ENCODE measurements around the gene LURAP1L. TPM values are rescaled to one million over a fixed set of nuclear protein-coding genes. Genes with fewer than 3 reads are reported as not detected.

Gene LURAP1L
- total RNA-seq, 1 donor from 2014 or later = 2.6 TPM

DNA sequence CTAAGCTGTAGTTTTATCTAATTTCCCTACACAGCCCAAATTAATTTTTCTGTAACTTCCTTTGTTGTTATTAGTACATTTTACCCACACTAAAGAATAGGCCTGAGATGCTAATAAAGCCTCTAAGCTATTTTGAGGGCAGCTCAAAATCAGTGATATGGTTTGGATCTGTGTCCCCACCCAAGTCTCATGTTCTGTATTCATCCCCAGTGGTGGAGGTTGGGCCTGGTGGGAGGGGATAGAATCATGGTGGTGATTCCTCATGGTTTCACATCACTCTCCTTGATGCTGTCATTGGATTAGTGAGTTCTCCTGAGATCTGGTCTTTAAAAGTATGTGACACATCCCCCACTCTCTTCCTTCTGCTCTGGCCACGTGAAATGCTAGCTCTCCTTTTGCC is 27.3 kb downstream of the LURAP1L start:
- no peak for DNase-seq (ENCODE audit: low spot score)
- intact Hi-C loops (cut with DNase I) = no loop called here

DNA sequence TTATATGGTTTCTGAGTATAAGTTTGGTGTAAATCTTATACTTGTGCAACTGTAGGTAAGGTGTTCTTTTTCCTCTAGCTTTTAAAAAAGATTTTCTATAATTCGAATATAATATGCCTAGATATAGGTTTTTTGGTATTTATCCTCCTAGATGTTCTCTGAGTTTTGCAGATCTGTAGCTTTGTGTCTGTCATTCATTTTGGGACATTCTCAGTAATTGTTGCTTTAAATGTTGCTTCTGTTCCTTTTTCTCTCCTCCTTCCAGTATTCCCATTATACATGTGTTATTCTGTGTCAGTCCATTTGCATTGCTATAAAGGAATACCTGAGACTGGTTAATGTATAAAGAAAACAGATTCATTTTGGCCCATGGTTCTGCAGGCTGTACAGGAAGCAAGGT is 33.7 kb downstream of the LURAP1L start:
- no peak for DNase-seq (ENCODE audit: low spot score)
- intact Hi-C loops (cut with DNase I) = no loop called here

DNA sequence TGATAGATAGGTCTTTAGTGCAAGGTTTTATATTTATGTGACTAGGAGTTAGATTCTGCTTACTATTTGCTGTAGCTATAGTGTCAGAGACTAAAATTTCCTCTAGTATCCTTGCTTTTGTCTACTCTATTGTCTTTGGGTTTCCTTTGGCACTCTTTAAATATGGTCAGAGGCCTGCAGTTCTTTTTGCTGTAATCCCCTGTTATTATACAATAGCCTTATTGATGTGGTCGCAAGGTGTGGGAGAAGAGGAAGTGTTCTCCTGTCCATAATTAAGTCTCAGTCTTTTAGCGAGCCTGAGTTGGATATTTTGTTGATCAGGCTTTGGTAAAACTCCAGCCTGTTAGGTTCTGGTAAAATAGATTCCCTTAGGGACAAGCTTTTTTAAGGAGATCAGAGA is 34.9 kb downstream of the LURAP1L start:
- no peak for DNase-seq (ENCODE audit: low spot score)
- intact Hi-C loops (cut with DNase I) = no loop called here

DNA sequence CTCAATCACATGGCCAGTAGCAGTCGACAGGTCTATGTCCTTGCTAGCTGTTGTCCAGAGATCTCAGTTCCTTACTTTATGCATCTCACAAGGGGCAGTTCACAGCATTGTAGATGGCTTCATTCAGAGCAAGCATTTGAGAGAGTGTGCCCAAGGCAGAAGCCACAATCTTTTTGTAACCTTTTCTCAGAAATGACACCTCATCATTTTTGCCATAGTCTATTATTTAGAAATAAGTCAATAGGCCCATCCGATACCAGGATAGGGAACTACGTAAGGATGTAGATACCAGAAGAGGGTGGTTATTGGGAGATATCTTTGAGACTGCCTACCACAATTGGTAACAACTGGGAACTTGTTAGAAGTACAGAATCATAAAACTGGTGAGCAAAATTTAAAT is 37.1 kb downstream of the LURAP1L start:
- intact Hi-C loops (cut with DNase I) = no loop called here

DNA sequence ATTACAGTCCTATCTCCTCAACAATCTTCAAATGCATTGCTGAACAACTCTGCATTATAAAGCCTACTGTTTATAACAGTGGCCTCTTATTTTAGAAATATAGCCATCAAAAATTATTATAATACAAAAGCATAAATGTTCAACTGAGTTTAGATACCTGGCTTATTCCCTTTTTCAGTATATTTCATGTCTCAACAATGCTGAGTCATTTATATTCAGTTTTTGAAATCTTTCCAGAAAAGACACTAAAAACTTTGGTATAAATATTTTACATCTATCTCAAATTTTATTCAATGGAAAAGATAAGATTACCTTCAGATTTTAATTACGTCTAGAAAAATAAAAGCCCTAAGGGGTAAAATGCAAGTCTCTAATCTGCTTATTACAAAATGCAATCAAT is 37.9 kb downstream of the LURAP1L start:
- intact Hi-C loops (cut with DNase I) = no loop called here
- no peak for DNase-seq (ENCODE audit: low spot score)

More for the DNA sequence above, 37.1 kb downstream of the LURAP1L start:
- no peak for DNase-seq (ENCODE audit: low spot score)

DNA sequence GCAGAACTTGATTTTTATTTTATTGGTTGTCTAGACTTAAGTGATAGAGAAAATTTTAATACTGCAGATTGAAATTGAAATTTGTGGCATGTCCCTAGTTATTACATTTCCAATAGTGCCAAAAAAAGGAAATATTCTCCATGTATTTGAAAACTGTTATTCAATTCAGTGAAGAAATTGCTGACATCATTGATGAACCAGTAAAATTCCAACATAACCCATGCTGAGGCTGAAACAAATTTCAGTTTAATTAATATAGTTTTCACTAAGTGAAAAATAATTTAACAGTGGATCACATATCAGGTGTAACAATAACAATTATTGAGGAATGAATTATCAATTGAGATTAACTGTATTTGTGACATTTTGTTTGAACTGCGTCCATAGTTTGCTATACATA is 38.7 kb downstream of the LURAP1L start:
- intact Hi-C loops (cut with DNase I) = no loop called here
- no peak for DNase-seq (ENCODE audit: low spot score)

DNA sequence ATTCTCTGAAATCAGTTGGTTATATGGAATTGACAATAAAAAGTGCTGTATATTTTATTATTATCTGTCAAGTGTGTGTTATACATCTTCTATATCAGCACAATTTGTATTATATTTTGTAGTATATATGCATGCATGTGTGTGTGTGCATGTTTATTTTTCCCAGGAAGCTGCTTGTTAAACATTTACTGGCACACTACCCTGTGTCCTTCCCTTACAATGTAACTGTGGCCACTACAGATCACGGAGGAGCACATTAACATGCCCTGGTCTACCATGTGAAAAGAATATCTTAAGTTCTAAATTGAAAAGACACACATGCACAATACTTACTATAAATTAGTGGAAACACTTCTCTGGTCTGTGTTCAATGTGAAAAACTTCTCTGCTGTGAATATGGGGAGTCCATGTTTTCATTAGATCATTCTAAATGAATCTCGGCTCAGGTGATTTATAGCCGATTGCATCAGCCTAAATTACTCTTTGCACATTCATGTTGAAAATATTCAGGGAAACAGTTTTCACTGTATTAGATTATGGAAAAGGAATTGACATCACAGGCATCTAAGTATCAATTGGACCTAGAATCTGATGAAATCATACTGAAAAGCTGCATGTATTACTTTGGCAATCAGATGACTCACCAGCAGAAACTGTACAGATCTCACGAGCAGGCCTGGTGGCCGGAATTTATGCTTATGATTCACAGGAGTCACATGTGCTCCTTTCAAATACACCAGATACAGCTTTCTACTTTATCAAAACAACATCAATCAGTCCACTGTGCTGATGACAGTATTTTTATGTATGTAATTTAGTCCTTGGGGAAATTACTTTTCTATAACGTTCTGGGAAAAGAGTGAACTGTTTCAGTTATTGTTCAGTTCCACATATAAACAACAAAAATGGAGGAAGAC is 39.4 kb downstream of the LURAP1L start:
- no peak for DNase-seq (ENCODE audit: low spot score)
- intact Hi-C loops (cut with DNase I) = loop anchor here (2.0 kb wide), 1 partner anchor 37 kb away; no protein-coding TSS in a partner anchor

DNA sequence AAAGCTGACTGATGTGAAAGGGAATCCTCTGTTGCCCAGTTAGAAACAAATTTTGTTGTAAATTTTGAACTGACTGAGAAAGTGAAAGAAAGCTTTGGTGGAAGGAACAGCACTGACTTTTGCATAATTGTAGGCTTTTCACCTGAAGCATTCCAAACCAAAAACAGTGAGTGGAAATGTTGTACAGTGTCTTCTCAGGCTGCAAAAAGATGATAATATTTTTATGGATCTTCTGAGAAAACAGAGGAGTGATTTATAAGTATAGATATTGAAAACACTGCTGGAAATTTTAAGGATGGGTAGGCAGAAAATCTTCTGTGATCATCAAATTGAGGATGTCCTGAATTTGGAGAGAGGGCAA is 40.0 kb downstream of the LURAP1L start:
- intact Hi-C loops (cut with DNase I) = loop anchor here (2.0 to 5.0 kb wide), 2 partner anchors 38 to 47 kb away; no protein-coding TSS in a partner anchor

DNA sequence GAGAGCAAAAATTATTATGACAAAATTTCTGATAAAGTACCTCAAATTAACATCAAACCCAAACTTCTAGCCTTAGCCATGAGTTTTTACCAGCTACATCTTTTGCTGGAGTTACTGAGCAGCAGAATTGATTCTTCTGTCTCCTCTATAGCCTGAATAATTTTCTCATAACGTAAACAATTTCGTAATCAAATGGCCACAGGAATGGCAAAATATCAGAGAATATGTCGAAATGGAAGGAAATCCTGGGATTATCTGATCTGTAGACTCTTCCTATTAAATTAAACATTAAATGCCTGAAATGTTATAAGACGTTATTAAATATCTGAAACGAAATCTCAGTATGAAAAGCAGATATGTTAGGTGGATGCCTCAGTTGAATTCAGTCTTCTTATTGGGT is 41.1 kb downstream of the LURAP1L start:
- intact Hi-C loops (cut with DNase I) = loop anchor here (2.0 to 5.0 kb wide), 2 partner anchors 39 to 46 kb away; no protein-coding TSS in a partner anchor
- no peak for DNase-seq (ENCODE audit: low spot score)

More for the DNA sequence above, 40.0 kb downstream of the LURAP1L start:
- DNase-seq (ENCODE audit: low spot score) = no peak

DNA sequence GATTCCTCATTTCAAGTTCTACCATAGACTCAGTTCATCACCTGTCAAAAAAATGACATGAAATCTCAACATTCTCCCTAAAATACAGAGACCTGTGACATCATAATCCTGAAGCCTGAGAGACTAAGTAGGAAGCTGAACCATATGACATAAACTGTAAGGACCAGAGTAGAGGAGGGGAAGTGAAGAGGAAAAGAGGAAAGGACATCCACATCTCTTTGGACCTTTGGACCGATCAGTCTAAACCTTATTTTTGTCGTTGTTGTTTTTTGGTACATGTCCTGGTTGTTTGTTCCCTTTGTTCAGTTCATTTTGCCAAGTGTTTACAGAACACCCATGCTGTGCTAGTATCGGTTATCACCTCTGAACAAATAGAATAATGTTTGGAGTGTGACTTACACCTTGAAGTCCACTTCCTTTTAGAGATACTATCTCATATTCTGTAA is 41.9 kb downstream of the LURAP1L start:
- intact Hi-C loops (cut with DNase I) = loop anchor here (5.0 kb wide), 1 partner anchor 46 kb away; no protein-coding TSS in a partner anchor
- no peak for DNase-seq (ENCODE audit: low spot score)

DNA sequence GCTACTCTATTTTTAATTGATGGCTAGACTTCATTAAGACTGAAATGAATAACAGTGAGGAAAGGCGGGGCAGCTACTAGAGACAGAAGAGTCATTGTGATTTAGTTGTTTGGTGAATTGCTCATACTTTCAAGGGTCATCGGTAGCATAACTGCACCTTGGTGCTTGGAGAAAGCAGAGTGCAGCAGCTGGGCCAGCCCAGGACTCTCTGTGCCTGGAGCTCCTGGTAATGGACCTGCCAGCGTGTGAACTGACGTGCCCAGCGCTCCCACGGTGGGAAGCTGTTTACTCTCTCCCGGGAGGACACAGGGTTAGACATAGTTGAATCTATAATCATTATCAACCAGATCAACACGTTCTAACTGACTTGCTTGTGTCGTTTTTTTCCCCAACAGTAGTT is 42.9 kb downstream of the LURAP1L start:
- intact Hi-C loops (cut with DNase I) = loop anchor here (5.0 kb wide), 1 partner anchor 45 kb away; no protein-coding TSS in a partner anchor
- DNase-seq (ENCODE audit: low spot score) = no peak

DNA sequence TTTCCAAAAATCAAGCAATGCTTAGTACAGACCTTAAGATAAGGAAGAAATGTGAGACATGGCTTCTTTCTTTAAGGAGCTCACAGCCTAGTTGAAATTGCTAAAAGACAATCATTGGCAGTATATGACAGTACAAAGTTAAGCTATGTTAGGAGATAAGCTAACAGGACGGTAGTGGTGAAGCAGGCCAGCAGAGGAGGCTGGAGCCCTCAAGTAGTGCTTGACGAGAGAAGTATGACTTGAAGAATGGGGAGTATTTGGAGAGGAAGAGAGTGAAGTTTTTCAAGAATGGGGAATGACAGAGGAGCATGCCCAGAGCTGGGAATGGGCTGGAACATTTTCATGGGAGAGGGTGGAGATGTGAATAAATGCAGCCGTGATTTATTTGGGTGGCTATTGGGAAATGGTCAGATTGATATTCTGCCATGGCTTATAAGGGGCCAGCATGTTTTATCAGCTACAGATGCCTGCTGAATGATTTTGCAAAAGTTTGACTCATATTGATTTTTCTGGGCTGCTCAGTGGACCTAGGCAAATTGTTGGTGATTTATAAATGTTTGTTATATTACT is 43.7 kb downstream of the LURAP1L start:
- DNase-seq (ENCODE audit: low spot score) = no peak
- intact Hi-C loops (cut with DNase I) = loop anchor here (5.0 kb wide), 1 partner anchor 44 kb away; no protein-coding TSS in a partner anchor

DNA sequence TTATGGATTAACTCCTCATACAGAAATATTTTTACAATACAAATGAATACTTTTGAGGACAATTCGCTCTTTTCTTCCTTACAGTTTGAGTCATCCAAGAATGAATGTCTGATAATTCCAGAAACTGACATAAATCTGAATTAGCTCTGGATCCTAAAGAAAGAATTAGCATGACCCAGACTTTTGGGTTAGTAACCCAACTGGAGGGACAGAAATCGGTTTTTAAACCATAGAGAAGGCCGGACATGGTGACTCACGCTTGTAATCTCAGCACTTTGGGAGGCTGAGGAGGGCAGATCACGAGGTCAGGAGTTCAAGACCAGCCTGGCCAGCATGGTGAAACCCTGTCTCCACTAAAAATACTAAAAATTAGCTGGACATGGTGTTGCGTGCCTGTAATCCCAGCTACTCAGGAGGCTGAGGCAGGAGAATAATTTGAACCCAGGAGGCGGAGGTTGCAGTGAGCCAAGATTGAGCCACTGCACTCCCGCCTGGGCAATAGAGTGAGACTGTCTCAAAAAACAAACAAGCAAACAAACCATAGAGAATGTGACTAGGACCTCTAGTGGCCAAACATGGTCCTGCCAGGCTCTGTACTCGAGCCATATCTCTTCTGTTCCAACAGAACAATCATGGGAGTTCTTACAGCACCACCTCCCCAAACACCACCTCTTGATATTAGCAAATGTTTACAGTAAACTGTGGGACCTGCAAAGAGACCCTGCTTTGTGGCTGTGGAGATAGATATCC is 44.8 kb downstream of the LURAP1L start:
- intact Hi-C loops (cut with DNase I) = loop anchor here (5.0 to 10.0 kb wide), 2 partner anchors 43 to 95 kb away; no protein-coding TSS in a partner anchor
- no peak for DNase-seq (ENCODE audit: low spot score)

DNA sequence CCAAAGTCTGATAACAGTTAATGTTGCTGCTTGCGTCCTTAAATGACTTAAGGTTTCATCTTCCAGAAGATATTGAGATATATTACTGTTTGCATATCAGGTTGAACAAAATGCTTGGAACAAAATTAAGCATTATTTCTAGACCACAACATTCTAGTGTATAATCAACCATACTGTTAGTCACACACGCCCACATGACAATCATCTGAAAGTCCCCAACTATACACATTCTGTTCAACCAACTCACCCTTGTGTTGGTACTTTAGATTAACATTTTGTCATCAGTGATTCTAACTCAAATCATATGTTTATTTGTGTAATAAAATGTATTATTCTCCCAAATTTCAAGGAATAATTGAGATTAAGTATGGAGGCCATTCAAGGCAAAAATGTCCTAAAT is 47.3 kb downstream of the LURAP1L start:
- no peak for DNase-seq (ENCODE audit: low spot score)
- intact Hi-C loops (cut with DNase I) = loop anchor here (10.0 kb wide), 1 partner anchor 97 kb away; no protein-coding TSS in a partner anchor

DNA sequence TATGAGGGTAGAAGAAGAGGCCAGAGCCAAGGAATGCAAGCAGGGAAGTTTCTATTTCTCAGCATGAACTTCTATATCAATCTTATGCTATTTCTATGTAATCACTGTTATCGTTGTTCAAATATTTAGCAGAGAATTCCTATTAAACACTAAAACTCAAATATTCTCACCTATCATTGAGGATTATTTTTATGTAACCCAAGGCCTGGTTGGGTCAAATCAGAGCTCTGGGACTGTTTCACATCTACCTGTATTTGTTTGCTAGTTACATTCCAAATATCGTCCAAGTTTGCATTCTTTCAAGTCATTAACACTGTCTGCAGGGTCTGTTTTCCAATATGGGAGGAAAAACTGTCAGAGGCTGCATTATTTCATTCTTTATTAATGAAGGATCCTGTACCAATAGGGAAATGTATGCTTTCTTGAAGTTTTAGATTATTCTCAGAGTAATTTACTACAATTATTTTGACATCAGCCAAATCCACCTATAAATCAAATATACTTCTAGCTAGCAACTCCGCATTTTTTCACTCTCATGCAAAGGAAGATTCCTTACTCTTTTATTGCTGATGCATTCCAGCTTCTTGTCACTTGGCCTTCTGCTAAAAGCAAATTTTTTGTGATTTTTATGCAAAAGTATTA is 52.2 kb downstream of the LURAP1L start:
- intact Hi-C loops (cut with DNase I) = loop anchor here (10.0 kb wide), 1 partner anchor 102 kb away; no protein-coding TSS in a partner anchor
- DNase-seq (ENCODE audit: low spot score) = no peak

DNA sequence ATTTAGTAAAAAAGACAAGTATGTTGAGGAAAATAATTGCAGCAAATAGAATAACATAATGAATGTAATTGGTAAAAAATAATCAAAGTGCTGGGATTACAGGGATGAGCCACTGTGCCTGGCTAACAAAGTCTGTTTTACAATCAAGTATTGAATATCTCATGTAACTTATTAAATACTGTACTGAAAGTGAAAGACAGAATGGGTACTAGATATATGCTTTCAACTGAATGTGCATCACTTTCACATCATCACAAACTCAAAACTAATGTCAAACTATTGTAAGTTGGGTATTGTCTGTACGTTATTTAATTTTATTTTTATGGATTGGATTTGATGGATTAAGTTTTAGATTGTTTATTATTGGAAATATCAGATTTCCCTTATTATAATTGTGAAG is 58.9 kb downstream of the LURAP1L start:
- intact Hi-C loops (cut with DNase I) = no loop called here
- DNase-seq (ENCODE audit: low spot score) = no peak

DNA sequence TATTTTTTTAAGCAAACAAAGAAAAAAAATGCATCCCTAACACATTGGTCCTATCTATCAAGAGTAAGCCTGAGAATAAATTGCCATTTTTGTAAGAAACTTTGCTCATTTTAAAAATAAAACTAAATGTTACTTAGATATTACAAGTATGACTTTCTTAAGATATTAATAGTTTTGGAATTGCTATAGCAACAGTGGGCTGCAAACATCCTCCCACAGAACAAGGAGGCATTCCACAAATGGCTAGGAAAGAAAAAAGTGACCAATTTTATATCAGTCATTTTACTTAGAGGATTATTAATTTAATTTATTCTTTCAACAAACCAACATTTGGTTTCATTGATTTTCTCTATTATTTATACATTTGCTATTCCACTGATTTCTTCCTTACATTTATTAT is 63.7 kb downstream of the LURAP1L start:
- intact Hi-C loops (cut with DNase I) = no loop called here
- DNase-seq (ENCODE audit: low spot score) = no peak

DNA sequence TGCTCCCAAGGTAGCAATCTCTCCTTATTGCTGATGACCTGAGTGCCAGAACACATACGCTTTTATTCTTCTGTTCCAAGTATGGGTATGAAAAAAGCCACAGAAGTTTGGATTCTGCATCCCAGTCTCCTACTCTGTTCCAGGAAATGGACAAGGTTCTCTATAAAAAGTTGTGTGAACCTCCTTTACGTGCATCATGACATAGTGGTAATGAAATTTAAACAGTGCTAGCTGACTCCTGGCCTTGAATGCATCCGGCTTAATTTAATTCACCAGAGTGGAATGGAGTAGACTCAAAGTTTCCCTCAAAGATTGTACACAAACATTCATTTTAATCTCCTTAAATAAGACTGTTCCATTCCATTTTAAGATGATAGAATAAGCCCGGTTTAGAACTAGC is 68.9 kb downstream of the LURAP1L start:
- intact Hi-C loops (cut with DNase I) = no loop called here
- DNase-seq (ENCODE audit: low spot score) = no peak

DNA sequence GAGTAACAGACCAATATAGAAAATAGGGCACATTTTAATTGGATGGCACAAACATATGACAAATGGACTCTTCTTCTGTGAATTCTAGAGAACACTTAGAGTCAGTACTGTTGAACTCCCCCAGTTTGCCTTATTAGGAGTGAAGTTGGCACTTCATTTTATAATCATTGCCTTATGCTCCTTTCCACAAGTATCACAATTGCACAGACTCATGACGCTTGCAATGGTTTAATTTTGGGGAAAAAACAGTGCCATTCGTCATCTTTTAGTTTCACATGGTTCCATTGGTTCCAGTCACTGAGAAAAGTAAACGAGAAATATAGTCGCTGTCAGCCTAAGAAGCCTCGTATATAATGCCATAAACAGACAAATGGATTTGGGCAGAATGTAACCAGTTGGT is 71.2 kb downstream of the LURAP1L start:
- intact Hi-C loops (cut with DNase I) = no loop called here
- no peak for DNase-seq (ENCODE audit: low spot score)
